Osteocyte (in vitro differentiated cells): Measurements from ENCODE around the gene DNAJA2. TPM values are rescaled to one million over a fixed set of nuclear protein-coding genes. Genes with fewer than 3 reads are reported as not detected.

Source experiments
- DNase-seq: peaks from one replicate; pipeline ENCODE4 v3.0.0; 2021; ENCODE audit warnings: mixed read lengths; ENCODE audit not compliant: unreplicated experiment; ENCODE audit errors: extremely low spot score
- H3K27ac Mint-ChIP-seq: one replicate; pipeline ENCODE4 v1.8.0; 2021; ENCODE audit warnings: mild to moderate bottlenecking, mixed read lengths; ENCODE audit not compliant: unreplicated experiment
- H3K27me3 Mint-ChIP-seq: one replicate; pipeline ENCODE4 v1.8.0; 2021; ENCODE audit warnings: mixed read lengths; ENCODE audit not compliant: unreplicated experiment
- H3K36me3 Mint-ChIP-seq: one replicate; pipeline ENCODE4 v1.8.0; 2021; ENCODE audit warnings: mixed read lengths; ENCODE audit not compliant: unreplicated experiment
- H3K4me1 Mint-ChIP-seq: one replicate; pipeline ENCODE4 v1.8.0; 2021; ENCODE audit warnings: mixed read lengths; ENCODE audit not compliant: unreplicated experiment
- H3K4me3 Mint-ChIP-seq: one replicate; pipeline ENCODE4 v1.8.0; 2021; ENCODE audit warnings: mild to moderate bottlenecking, moderate library complexity, mixed read lengths; ENCODE audit not compliant: unreplicated experiment
- H3K9me3 Mint-ChIP-seq: one replicate; pipeline ENCODE4 v1.8.0; 2021; ENCODE audit warnings: mixed read lengths; ENCODE audit not compliant: unreplicated experiment
- total RNA-seq: library from RNA; stranded (reverse); gene quantifications from 2 replicates; pipeline ENCODE4 v1.2.1, GENCODE V29; 2021
- TF ChIP-seq, protein P1 (sequence below): fragments of 200-600 bp; sonication (generic); IDR thresholded peaks from 2 replicates; pipeline ENCODE4 v1.5.0; 2021; ENCODE audit warnings: antibody characterized with exemption, mild to moderate bottlenecking, moderate library complexity

The DNAJA2 gene
- total RNA-seq, 1 donor from 2014 or later = 60.2 TPM

DNA sequence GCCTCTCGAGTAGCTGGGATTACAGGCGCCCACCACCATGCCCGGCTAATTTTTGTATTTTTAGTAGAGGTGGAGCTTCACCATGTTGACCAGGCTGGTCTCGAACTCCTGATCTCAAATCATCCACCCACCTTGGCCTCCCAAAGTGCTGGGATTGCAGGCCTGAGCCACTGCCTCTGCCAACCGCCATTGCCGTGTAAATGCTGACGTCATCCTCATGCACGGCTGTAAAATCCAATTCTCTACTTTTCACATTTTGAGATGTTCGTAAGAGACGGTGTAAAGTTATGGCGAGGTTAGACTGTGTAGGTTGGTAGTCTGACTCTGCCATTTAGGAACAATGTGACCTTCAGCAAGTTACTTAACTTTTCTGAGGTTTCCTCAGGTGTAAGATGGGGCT lies 1.7 kb upstream of the DNAJA2 start:
- Mint-ChIP-seq H3K27ac (no peak overlapping the region), H3K4me1 (peaks cover 24% of the 10 kb centered on the region), H3K4me3 (no peak overlapping the region), H3K36me3 (peaks cover 9% of the 10 kb centered on the region), H3K9me3 (no peaks in the 10 kb centered on the region), H3K27me3 (no peaks in the 10 kb centered on the region)
- TF ChIP-seq, protein P1, sequence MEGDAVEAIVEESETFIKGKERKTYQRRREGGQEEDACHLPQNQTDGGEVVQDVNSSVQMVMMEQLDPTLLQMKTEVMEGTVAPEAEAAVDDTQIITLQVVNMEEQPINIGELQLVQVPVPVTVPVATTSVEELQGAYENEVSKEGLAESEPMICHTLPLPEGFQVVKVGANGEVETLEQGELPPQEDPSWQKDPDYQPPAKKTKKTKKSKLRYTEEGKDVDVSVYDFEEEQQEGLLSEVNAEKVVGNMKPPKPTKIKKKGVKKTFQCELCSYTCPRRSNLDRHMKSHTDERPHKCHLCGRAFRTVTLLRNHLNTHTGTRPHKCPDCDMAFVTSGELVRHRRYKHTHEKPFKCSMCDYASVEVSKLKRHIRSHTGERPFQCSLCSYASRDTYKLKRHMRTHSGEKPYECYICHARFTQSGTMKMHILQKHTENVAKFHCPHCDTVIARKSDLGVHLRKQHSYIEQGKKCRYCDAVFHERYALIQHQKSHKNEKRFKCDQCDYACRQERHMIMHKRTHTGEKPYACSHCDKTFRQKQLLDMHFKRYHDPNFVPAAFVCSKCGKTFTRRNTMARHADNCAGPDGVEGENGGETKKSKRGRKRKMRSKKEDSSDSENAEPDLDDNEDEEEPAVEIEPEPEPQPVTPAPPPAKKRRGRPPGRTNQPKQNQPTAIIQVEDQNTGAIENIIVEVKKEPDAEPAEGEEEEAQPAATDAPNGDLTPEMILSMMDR = no peak
- no peak for DNase-seq

DNA sequence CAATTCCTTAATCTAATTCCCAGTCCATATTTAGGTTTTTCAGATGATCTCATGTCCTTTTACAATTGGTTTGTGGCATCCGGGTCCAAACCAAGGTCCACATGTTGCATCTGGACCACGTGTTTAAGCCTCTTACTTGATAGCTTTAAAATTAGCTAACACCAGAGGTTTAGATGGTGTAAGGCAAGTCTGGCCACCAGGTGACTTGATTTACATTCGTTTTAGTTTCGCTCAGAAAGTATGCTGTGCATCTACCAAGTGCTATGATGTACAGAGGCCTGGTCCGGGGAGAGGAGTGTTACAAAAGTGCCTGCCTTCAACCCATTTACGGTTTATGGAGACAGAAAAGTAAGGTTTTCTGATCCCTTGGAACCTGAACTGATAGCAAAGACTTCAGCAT lies 878 bp upstream of the DNAJA2 start:
- DNase-seq = peak; percentile 23
- TF ChIP-seq, protein P1 = no peak
- no peaks in the 10 kb centered on the region for H3K27me3 Mint-ChIP-seq

DNA sequence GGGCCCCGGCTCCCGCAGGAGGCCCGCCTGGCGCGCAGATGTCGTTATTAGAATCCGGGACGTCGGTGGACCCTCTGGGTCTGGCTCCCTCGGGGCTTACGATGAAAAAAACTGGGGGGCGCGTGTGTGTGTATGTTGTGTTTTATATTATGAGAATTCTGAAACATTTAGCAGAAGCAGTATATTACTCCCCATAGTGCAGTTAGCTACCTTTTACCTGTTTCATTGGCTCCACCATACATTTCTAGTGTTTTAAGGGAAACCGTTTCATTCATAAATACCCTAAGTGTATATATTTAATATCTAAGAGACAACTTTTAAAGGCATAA lies 486 bp upstream of the DNAJA2 start:
- Mint-ChIP-seq H3K27me3 (no peaks in the 10 kb centered on the region), H3K4me3 (peak overlapping the region; percentile 91), H3K27ac (peak overlapping the region; percentile 97), H3K36me3 (peaks cover 16% of the 10 kb centered on the region), H3K9me3 (no peaks in the 10 kb centered on the region), H3K4me1 (peaks cover 30% of the 10 kb centered on the region)
- TF ChIP-seq, protein P1 = no peak
- no peak for DNase-seq

More for the DNA sequence above, 878 bp upstream of the DNAJA2 start:
- Mint-ChIP-seq H3K9me3 (no peaks in the 10 kb centered on the region), H3K27ac (peak overlapping the region; percentile 97), H3K36me3 (peaks cover 14% of the 10 kb centered on the region), H3K4me3 (peak overlapping the region; percentile 91), H3K4me1 (peaks cover 28% of the 10 kb centered on the region)

DNA sequence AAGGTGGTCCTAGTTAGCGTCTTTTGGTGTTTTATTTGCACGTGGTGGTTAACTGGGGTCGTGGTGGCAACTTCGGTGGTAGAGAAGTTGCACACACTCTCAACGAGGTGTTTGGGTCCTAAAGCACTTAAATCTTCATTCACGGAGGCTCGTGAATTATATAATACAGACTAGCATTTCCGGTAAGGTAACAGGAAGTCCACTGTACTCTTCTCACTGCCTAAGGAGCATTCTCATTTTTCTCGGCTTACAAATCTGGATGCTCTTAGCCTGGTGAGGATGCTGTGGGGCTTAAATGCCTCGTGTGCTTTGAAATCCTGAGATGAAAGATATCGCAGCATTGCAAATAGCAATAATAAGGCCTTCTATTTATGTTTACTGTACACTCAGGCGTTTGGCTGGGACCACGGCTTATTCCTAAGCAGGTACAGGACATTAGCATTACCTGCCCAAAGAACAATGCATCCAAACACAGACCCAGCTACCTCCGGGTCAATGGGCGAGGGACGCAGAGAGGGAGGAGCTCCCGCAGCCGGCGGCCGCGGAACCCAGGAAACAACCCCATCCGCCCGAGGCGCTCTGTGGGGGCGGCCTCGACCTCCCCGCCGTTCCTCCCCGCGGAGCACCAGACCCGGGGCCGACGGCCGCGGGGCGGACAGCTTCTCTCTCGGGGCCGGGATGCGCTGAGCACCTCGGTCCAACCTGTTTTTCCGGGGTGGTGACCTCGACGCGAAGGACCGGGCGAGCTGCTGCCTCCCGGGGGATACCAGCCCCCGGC lies 856 bp downstream of the DNAJA2 start:
- TF ChIP-seq, protein P1 = no peak
- peak; percentile 85 for DNase-seq
- H3K4me3 Mint-ChIP-seq = peak overlapping the region; percentile 85
- H3K36me3 Mint-ChIP-seq = peaks cover 24% of the 10 kb centered on the region
- H3K9me3 Mint-ChIP-seq = no peaks in the 10 kb centered on the region
- H3K4me1 Mint-ChIP-seq = peaks cover 30% of the 10 kb centered on the region
- peak overlapping the region; percentile 88 for H3K27ac Mint-ChIP-seq
- no peaks in the 10 kb centered on the region for H3K27me3 Mint-ChIP-seq

DNA sequence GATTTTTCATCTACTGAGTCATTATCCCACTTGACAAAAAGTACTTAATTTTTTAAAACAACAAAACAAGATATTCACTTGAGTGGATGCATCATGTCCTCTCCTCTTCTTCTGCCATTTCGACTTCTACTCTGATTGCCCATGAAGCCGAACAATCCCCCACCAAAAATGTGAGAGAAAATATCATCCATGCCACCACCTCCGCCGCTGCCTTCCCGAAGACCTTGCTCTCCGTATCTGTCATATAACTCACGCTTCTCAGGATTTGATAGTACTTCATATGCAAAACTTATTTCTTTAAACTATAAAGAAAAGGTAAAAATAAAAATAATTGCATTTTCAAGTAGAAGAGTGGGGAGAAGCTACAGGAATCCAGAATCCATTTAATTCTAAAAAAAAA lies 2.2 kb downstream of the DNAJA2 start:
- Mint-ChIP-seq H3K27ac (no peak overlapping the region), H3K27me3 (no peaks in the 10 kb centered on the region), H3K36me3 (peaks cover 37% of the 10 kb centered on the region), H3K4me3 (no peak overlapping the region), H3K4me1 (peaks cover 30% of the 10 kb centered on the region), H3K9me3 (no peaks in the 10 kb centered on the region)
- peak; percentile 56 for DNase-seq
- TF ChIP-seq, protein P1 = no peak
